Non-pigmented ciliary epithelial cell (primary cell): Measurements from ENCODE around the gene NOL4L.
"Not testable (repeated sequence)": the region's sequence is repeated elsewhere in the genome, so short reads cannot be mapped to it uniquely, and the experiment has no call there.

Source experiments
- DNase-seq: peaks from one replicate; pipeline ENCODE4 v3.0.0-alpha.2; 2010; ENCODE audit warnings: low read depth

NOL4L gene

GRCh38 chr20:32596681-32597252 is 11.6 kb upstream of the NOL4L start:
- DNase-seq: no peak

GRCh38 chr20:32595143-32595542 is 10.0 kb upstream of the NOL4L start:
- DNase-seq: no peak

- DNase-seq: not testable (repeated sequence)
Observed at GRCh38 chr20:32594669-32595068, 9.5 kb upstream of the NOL4L start.

GRCh38 chr20:32594204-32594603 is 9.1 kb upstream of the NOL4L start:
- DNase-seq: no peak

GRCh38 chr20:32592616-32593015 is 7.5 kb upstream of the NOL4L start:
- DNase-seq: not testable (repeated sequence)

GRCh38 chr20:32592022-32592421 is 6.9 kb upstream of the NOL4L start:
- DNase-seq: no peak

- DNase-seq: no peak
Observed at GRCh38 chr20:32589769-32590168, 4.6 kb upstream of the NOL4L start.

GRCh38 chr20:32589256-32589655 is 4.1 kb upstream of the NOL4L start:
- DNase-seq: no peak

- no peak for DNase-seq
Observed at GRCh38 chr20:32588040-32588439, 2.9 kb upstream of the NOL4L start.

GRCh38 chr20:32586291-32586690 is 1.2 kb upstream of the NOL4L start:
- no peak for DNase-seq

- no peak for DNase-seq
Observed at GRCh38 chr20:32585586-32586127, 524 bp upstream of the NOL4L start.

GRCh38 chr20:32583581-32584070 is 1.5 kb downstream of the NOL4L start:
- DNase-seq: no peak

- DNase-seq: no peak
Observed at GRCh38 chr20:32582659-32583580, 2.2 kb downstream of the NOL4L start.

- no peak for DNase-seq
Observed at GRCh38 chr20:32581839-32582658, 3.1 kb downstream of the NOL4L start.

- DNase-seq: no peak
Observed at GRCh38 chr20:32580970-32581838, 3.9 kb downstream of the NOL4L start.

GRCh38 chr20:32580219-32580969 is 4.7 kb downstream of the NOL4L start:
- DNase-seq: no peak

GRCh38 chr20:32578840-32579390 is 6.2 kb downstream of the NOL4L start:
- no peak for DNase-seq

GRCh38 chr20:32578062-32578461 is 7.1 kb downstream of the NOL4L start:
- DNase-seq: not testable (repeated sequence)

GRCh38 chr20:32577657-32578056 is 7.5 kb downstream of the NOL4L start:
- no peak for DNase-seq

GRCh38 chr20:32577023-32577422 is 8.1 kb downstream of the NOL4L start:
- no peak for DNase-seq
